HG03103 (cell line): ENCODE data around the gene PM20D1.
"Not testable (repeated sequence)": the region's sequence is repeated elsewhere in the genome, so short reads cannot be mapped to it uniquely, and the experiment has no call there.

ENCODE experiments used
- ATAC-seq: cut with Tn5 transposase; IDR thresholded peaks from one replicate; pipeline ENCODE4 v1.9.1; 2021; ENCODE audit warnings: low read depth; ENCODE audit not compliant: unreplicated experiment

PM20D1 gene

GRCh38 chr1:205849619-205850355 is at the start of gene PM20D1:
TSS of gene PM20D1 (minus strand) at chr1:205850132. CDS start at chr1:205850072, 60 bp downstream.
- ATAC-seq: peak; percentile 79

GRCh38 chr1:205896351-205896750 is 46.4 kb upstream of the PM20D1 start:
- no peak for ATAC-seq

GRCh38 chr1:205894119-205894518 is 44.2 kb upstream of the PM20D1 start:
- not testable (repeated sequence) for ATAC-seq

- not testable (repeated sequence) for ATAC-seq
Measured at GRCh38 chr1:205892175-205892574, 42.2 kb upstream of the PM20D1 start.

- not testable (repeated sequence) for ATAC-seq
Measured at GRCh38 chr1:205891481-205891880, 41.5 kb upstream of the PM20D1 start.

GRCh38 chr1:205890631-205891030 is 40.7 kb upstream of the PM20D1 start:
- not testable (repeated sequence) for ATAC-seq

GRCh38 chr1:205889706-205890105 is 39.8 kb upstream of the PM20D1 start:
- not testable (repeated sequence) for ATAC-seq

- not testable (repeated sequence) for ATAC-seq
Measured at GRCh38 chr1:205889006-205889405, 39.1 kb upstream of the PM20D1 start.

- no peak for ATAC-seq
Measured at GRCh38 chr1:205883792-205884191, 33.9 kb upstream of the PM20D1 start.

GRCh38 chr1:205880923-205881322 is 31.0 kb upstream of the PM20D1 start:
- ATAC-seq: no peak

- no peak for ATAC-seq
Measured at GRCh38 chr1:205879974-205880373, 30.0 kb upstream of the PM20D1 start.

- no peak for ATAC-seq
Measured at GRCh38 chr1:205878026-205878425, 28.1 kb upstream of the PM20D1 start.

GRCh38 chr1:205873148-205873547 is 23.2 kb upstream of the PM20D1 start:
- not testable (repeated sequence) for ATAC-seq

- ATAC-seq: no peak
Measured at GRCh38 chr1:205870236-205870635, 20.3 kb upstream of the PM20D1 start.

GRCh38 chr1:205861540-205861939 is 11.6 kb upstream of the PM20D1 start:
- ATAC-seq: no peak

- ATAC-seq: no peak
Measured at GRCh38 chr1:205858141-205858961, 8.4 kb upstream of the PM20D1 start.

GRCh38 chr1:205857501-205857900 is 7.6 kb upstream of the PM20D1 start:
- not testable (repeated sequence) for ATAC-seq

- ATAC-seq: no peak
Measured at GRCh38 chr1:205856433-205856832, 6.5 kb upstream of the PM20D1 start.

- ATAC-seq: no peak
Measured at GRCh38 chr1:205852969-205853368, 3.0 kb upstream of the PM20D1 start.

GRCh38 chr1:205851993-205852392 is 2.1 kb upstream of the PM20D1 start:
- no peak for ATAC-seq

GRCh38 chr1:205843036-205843859 is 6.7 kb downstream of the PM20D1 start:
- no peak for ATAC-seq
